ENCODE measurements around the gene FOXD4L4. TPM values are rescaled to one million over a fixed set of nuclear protein-coding genes. Genes with fewer than 3 reads are reported as not detected.
"Not testable (repeated sequence)": the region's sequence is repeated elsewhere in the genome, so short reads cannot be mapped to it uniquely, and the experiment has no call there.

Gene FOXD4L4
- total RNA-seq: not detected in 2 replicates
- long read RNA-seq: 0 reads

DNA sequence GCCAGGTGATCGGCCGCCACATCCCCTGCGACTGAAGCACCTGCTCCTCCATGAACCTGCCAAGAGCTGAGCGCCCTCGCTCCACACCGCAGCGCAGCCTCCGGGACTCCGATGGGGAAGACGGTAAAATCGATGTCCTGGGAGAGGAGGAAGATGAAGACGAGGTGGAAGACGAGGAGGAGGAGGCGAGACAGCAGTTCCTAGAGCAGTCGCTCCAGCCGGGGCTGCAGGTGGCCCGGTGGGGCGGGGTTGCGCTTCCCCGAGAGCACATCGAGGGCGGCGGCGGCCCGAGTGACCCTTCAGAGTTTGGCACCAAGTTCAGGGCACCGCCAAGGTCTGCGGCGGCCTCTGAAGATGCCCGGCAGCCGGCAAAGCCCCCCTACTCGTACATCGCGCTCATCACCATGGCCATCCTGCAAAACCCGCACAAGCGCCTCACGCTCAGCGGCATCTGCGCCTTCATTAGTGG lies at the start of gene FOXD4L4:
Gene FOXD4L4 (plus strand): TSS at position 51 of the 469 bp plus-strand sequence. CDS start 0 bp downstream, at position 51.
- DNase-seq (ENCODE audit: extremely low spot score, unreplicated experiment): peak; percentile 83
- not testable (repeated sequence) for H3K4me3 Mint-ChIP-seq (ENCODE audit: unreplicated experiment); H3K36me3 Mint-ChIP-seq (ENCODE audit: unreplicated experiment)

DNA sequence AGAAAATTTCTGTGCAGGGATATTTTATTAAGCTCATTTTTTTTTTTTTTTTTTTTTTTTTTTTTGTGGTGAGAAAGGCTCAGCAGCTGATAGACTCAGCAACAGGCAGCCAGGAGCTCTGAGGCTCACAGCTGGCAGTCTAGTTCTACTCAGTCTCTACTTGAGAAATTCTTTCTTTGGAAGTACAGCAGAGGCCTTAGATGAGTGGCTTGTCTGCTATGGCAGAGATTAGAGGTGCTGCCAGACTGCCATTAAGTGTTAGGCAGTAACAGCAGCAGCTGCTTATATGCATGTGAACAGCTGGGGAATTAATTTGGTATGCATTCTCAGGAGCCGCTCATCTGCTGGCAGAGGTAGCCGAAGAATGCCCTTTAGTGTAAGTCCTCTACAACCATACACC lies 33.4 kb upstream of the FOXD4L4 start:
- not testable (repeated sequence) for H3K27ac Mint-ChIP-seq (ENCODE audit: unreplicated experiment); H3K27me3 Mint-ChIP-seq (ENCODE audit: unreplicated experiment); H3K9me3 Mint-ChIP-seq (ENCODE audit: unreplicated experiment); H3K36me3 Mint-ChIP-seq (ENCODE audit: unreplicated experiment); H3K4me3 Mint-ChIP-seq (ENCODE audit: unreplicated experiment); DNase-seq (ENCODE audit: extremely low spot score, unreplicated experiment); H3K4me1 Mint-ChIP-seq (ENCODE audit: unreplicated experiment)

More for the DNA sequence above, at the start of gene FOXD4L4:
- H3K27me3 Mint-ChIP-seq (ENCODE audit: unreplicated experiment); H3K9me3 Mint-ChIP-seq (ENCODE audit: unreplicated experiment); H3K4me1 Mint-ChIP-seq (ENCODE audit: unreplicated experiment); H3K27ac Mint-ChIP-seq (ENCODE audit: unreplicated experiment): not testable (repeated sequence)

DNA sequence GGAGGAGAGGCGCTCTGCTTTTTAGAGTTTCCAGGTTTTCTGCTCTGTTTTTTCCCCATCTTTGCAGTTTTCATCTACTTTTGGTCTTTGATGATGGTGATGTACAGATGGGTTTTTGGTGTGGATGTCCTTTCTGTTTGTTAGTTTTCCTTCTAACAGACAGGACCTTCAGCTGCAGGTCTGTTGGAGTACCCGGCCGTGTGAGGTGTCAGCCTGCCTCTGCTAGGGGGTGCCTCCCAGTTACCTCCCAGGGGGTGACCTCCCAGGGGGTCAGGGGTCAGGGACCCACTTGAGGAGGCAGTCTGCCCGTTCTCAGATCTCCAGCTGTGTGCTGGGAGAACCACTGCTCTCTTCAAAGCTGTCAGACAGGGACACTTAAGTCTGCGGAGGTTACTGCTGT lies 22.5 kb upstream of the FOXD4L4 start:
- not testable (repeated sequence) for H3K4me1 Mint-ChIP-seq (ENCODE audit: unreplicated experiment); H3K36me3 Mint-ChIP-seq (ENCODE audit: unreplicated experiment); DNase-seq (ENCODE audit: extremely low spot score, unreplicated experiment); H3K27ac Mint-ChIP-seq (ENCODE audit: unreplicated experiment); H3K4me3 Mint-ChIP-seq (ENCODE audit: unreplicated experiment); H3K9me3 Mint-ChIP-seq (ENCODE audit: unreplicated experiment); H3K27me3 Mint-ChIP-seq (ENCODE audit: unreplicated experiment)

DNA sequence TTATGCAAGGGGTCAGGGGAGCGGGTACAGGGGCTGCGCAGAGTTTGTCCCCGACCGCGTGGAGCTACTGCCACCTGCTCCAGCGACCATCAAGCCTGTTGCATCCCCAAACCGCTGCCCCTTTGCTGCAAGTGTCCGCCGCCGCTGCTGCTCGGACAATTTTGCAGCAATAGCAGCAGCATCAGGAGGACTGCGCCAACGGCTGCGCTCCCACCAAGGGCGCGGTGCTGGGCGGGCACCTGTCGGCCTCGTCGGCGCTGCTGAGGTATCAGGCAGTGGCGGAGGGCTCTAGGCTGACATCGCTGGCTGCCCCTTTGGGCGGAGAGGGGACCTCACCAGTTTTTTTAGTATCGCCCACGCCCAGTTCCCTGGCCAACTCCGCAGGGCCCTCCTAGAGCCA lies 1.2 kb downstream of the FOXD4L4 start:
- H3K9me3 Mint-ChIP-seq (ENCODE audit: unreplicated experiment); DNase-seq (ENCODE audit: extremely low spot score, unreplicated experiment); H3K4me3 Mint-ChIP-seq (ENCODE audit: unreplicated experiment); H3K27ac Mint-ChIP-seq (ENCODE audit: unreplicated experiment); H3K36me3 Mint-ChIP-seq (ENCODE audit: unreplicated experiment); H3K27me3 Mint-ChIP-seq (ENCODE audit: unreplicated experiment); H3K4me1 Mint-ChIP-seq (ENCODE audit: unreplicated experiment): not testable (repeated sequence)

Other genes starting within 250 kb of the FOXD4L4 start
- 26.6 and 38.7 TPM in 2 replicates for gene ZNG1E, start 61.2 kb upstream of the FOXD4L4 start, total RNA-seq